Transverse colon (tissue), 4 donors: ENCODE results near the gene NME9. TPM values are rescaled to one million over a fixed set of nuclear protein-coding genes. Genes with fewer than 3 reads are reported as not detected.

Source experiments
- DNase-seq: peaks from one replicate; pipeline ENCODE4 v3.0.0-alpha.2; 2019
- H3K27ac ChIP-seq, 4 donors: fragments of 200-600 bp; sonication (generic); 2 replicates each; pipeline ENCODE4 v1.5.1; 2016 to 2018; ENCODE audit warnings: inconsistent platforms in 4 of 4
- H3K27me3 ChIP-seq: fragments of 200-600 bp; sonication (generic); 2 replicates; pipeline ENCODE4 v1.5.1; 2017; ENCODE audit warnings: inconsistent platforms
- H3K36me3 ChIP-seq, 4 donors: fragments of 200-600 bp; sonication (generic); 2 replicates each; pipeline ENCODE4 v1.5.1; 2017 to 2019; ENCODE audit warnings: inconsistent platforms in 4 of 4
- H3K4me1 ChIP-seq, 4 donors: fragments of 200-600 bp; sonication (generic); 2 replicates each; pipeline ENCODE4 v1.5.1; 2017 to 2020; ENCODE audit warnings: inconsistent platforms in 4 of 4
- H3K4me3 ChIP-seq, 4 donors: fragments of 200-600 bp; sonication (generic); 1 replicate in 1 of 4; 2 replicates in 3 of 4; pipeline versions ENCODE4 v1.5.1 to v1.6.1; 2017 to 2019; ENCODE audit warnings: inconsistent platforms in 4 of 4
- H3K9me3 ChIP-seq, 2 donors: fragments of 200-600 bp; sonication (generic); 2 replicates each; pipeline ENCODE4 v1.5.1; 2017 to 2019; ENCODE audit warnings: inconsistent platforms in 2 of 2
- EP300 ChIP-seq: sonication (generic); formaldehyde crosslinking; IDR thresholded peaks from one replicate; pipeline ENCODE4 v1.6.1; 2017; ENCODE audit warnings: antibody characterized with exemption, low read depth
- POLR2A ChIP-seq: fragments of 450-650 bp; IDR thresholded peaks from one replicate; pipeline ENCODE4 v1.6.1; 2016; ENCODE audit warnings: antibody characterized with exemption, mild to moderate bottlenecking, moderate library complexity
- POLR2AphosphoS5 ChIP-seq, 3 donors: sonication (generic); formaldehyde crosslinking; IDR thresholded peaks; one replicate each; pipeline ENCODE4 v1.6.1; 2016; ENCODE audit warnings: antibody characterized with exemption in 3 of 3
- WGBS, 2 donors: methylation state at CpG; one replicate each; pipeline ENCODE4 v1.1.5; 2018; ENCODE audit warnings: low coverage in 1 of 2; 5-methylcytosine and 5-hydroxymethylcytosine counted together
- in situ Hi-C, 4 donors: fragments of 200-750 bp; cut with MboI; loops; one replicate each; pipeline versions ENCODE4 v1.15.0 to v1.15.1; 2017; ENCODE audit warnings: low sequenced_read_pairs in 3 of 4, low pct_ligation_motif_present in 1 of 4, low pct_unique_long_range_greater_than_20kb in 1 of 4
- intact Hi-C: fragments of 100-400 bp; cut with DNase I; formaldehyde crosslinking; loops from one replicate; pipeline ENCODE4 v1.15.1; 2023; ENCODE audit warnings: low total_unique reads
- total RNA-seq, 4 donors: library from RNA; depleted of rRNA; stranded (reverse); fragments of >200 nt; gene quantifications; one replicate each; pipeline ENCODE4 v1.1.0, GENCODE V29; 2016
- TF ChIP-seq, protein P1 (sequence below), 5 experiments: fragments of 200-600 bp in 3 of 5; fragments of 450-650 bp in 2 of 5; sonication (generic) in 3 of 5; IDR thresholded peaks; 1 replicate in 2 of 5; 2 replicates in 3 of 5; pipeline ENCODE4 v1.5.1; 2016 to 2017; ENCODE audit warnings: antibody characterized with exemption in 5 of 5, inconsistent platforms in 3 of 5, mild to moderate bottlenecking in 2 of 5, moderate library complexity in 1 of 5

NME9 gene
- total RNA-seq, 4 donors from 2014 or later: not detected

DNA sequence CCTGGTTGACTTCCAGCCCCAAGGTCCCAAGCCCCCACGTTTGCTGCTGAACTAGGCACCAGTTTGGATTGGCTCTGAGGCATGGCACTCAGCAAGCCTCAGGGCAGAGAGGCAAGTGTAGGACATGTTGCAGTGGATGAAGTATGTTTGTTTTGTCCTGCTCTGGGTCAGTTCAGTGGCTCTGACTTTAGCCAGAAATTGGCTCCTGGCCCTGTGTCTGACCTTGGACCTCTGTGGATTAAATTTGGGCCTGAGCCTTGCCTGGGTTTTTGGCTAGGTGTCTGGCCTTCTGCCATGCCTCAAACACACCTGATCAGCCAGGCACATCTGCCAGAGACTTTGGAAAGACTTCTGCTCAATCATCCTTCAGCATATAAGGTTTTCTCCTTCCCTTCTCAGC, 15.1 kb upstream of the NME9 start:
- Histone ChIP-seq H3K27ac (no peak overlapping the region), H3K4me1 (peaks cover 0 to 13% (median 2%) of the 10 kb centered on the region in 4 donors), H3K27me3 (peaks cover 9% of the 10 kb centered on the region), H3K9me3 (no peaks in the 10 kb centered on the region), H3K4me3 (no peak overlapping the region), H3K36me3 (no peaks in the 10 kb centered on the region)
- 60% methylated on average over 1 of the region's 1 CpG; no CpG with 5 or more reads in 1 of the 2 donors for WGBS, 2 donors
- DNase-seq: no peak
- intact Hi-C loops: loop anchor here (5.0 kb wide), 1 partner anchor 1003 kb away; no protein-coding TSS in a partner anchor
- TF ChIP-seq, protein P1, sequence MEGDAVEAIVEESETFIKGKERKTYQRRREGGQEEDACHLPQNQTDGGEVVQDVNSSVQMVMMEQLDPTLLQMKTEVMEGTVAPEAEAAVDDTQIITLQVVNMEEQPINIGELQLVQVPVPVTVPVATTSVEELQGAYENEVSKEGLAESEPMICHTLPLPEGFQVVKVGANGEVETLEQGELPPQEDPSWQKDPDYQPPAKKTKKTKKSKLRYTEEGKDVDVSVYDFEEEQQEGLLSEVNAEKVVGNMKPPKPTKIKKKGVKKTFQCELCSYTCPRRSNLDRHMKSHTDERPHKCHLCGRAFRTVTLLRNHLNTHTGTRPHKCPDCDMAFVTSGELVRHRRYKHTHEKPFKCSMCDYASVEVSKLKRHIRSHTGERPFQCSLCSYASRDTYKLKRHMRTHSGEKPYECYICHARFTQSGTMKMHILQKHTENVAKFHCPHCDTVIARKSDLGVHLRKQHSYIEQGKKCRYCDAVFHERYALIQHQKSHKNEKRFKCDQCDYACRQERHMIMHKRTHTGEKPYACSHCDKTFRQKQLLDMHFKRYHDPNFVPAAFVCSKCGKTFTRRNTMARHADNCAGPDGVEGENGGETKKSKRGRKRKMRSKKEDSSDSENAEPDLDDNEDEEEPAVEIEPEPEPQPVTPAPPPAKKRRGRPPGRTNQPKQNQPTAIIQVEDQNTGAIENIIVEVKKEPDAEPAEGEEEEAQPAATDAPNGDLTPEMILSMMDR (IDR thresholded peaks at IDR 0.05): no peak
- TF ChIP-seq EP300: no peak
- no peak for TF ChIP-seq POLR2AphosphoS5 (IDR thresholded peaks at IDR 0.05)
- TF ChIP-seq POLR2A: no peak
- in situ Hi-C loops: no loop called here

DNA sequence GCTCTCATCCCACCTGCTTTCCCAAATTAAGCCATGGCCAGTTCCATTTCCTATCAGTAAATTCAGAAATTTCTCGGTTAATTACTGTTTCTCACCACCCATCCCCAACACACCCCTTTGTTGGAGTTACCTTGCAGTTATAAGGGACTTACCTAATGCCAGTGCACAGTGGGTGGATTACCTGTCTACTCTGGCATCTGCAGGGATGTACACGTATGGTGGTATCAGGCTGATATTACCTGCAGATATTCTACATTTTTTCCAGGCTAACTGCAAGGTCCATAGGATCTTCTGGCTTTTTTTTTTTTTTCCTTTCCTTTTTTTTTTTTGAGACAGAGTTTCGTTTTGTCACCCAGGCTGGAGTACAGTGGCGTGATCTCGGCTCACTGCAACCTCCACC, 10.9 kb upstream of the NME9 start:
- Histone ChIP-seq H3K27me3 (no peaks in the 10 kb centered on the region), H3K4me1 (no peaks in the 10 kb centered on the region), H3K9me3 (no peaks in the 10 kb centered on the region), H3K4me3 (no peak overlapping the region), H3K27ac (no peak overlapping the region), H3K36me3 (no peaks in the 10 kb centered on the region)
- WGBS, 2 donors: 76 to 77% methylated on average over 2 to 5 of the region's 5 CpGs
- DNase-seq: no peak
- no peak for TF ChIP-seq EP300
- no peak for TF ChIP-seq POLR2AphosphoS5 (IDR thresholded peaks at IDR 0.05)
- no peak for TF ChIP-seq POLR2A
- TF ChIP-seq, protein P1 (IDR thresholded peaks at IDR 0.05): no peak
- intact Hi-C loops: no loop called here
- in situ Hi-C loops: no loop called here

DNA sequence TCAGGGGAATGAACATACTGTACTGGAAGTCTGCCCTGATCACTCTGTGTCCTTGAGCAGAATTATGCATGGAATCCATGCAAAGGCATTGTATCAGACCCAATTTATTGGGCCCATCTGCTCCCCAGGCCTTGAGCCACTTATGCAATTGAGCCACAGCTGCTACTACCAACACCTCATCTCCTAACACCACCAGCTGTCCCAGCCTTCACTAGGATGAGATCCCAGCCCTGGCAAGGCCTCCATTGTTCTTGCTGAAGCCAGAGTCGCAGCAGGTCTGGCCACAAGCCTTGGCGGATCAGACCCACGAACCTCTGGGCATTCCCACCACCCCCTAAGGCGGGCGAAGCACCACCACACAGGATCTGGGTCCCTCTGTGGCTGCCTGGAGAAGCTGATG, 9.2 kb upstream of the NME9 start:
- Histone ChIP-seq H3K4me3 (no peak overlapping the region), H3K4me1 (no peaks in the 10 kb centered on the region), H3K27me3 (no peaks in the 10 kb centered on the region), H3K36me3 (no peaks in the 10 kb centered on the region), H3K27ac (no peak overlapping the region), H3K9me3 (no peaks in the 10 kb centered on the region)
- no peak for DNase-seq
- in situ Hi-C loops: loop anchor here in 1 of 4 donors (10.0 kb wide), 1 partner anchor 256 kb away; the partner anchor contains the start of gene CEP70
- TF ChIP-seq EP300 (no peak), POLR2A (no peak), POLR2AphosphoS5 (IDR thresholded peaks at IDR 0.05) (no peak)
- TF ChIP-seq, protein P1 (IDR thresholded peaks at IDR 0.05): no peak
- 81% methylated on average over 5 of the region's 5 CpGs; no CpG with 5 or more reads in 1 of the 2 donors for WGBS, 2 donors
- intact Hi-C loops: no loop called here

DNA sequence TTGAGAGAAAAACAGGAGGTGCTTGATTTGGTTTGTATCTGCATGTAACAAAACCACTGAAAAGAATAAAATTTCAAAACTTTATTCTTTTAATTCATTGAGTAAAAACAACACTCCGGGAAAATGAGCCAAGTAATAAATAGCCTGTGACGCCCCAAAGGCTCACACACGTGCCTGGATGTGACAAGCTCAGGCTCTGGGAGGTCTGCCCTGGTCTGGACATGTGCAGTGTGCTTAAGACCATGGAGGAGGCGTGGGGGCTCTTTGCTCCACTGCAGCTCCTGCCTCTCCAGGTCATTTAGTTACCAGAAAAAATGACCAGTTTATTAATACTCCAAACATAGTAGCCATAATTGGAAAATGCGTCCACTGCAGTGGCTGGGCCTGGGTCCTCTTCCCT, 8.6 kb upstream of the NME9 start:
- no peak for TF ChIP-seq EP300
- no peak for TF ChIP-seq POLR2A
- TF ChIP-seq POLR2AphosphoS5 (IDR thresholded peaks at IDR 0.05): no peak
- TF ChIP-seq, protein P1 (IDR thresholded peaks at IDR 0.05): no peak
- Histone ChIP-seq H3K9me3 (no peaks in the 10 kb centered on the region), H3K4me1 (no peaks in the 10 kb centered on the region), H3K36me3 (no peaks in the 10 kb centered on the region), H3K27ac (no peak overlapping the region), H3K4me3 (no peak overlapping the region), H3K27me3 (no peaks in the 10 kb centered on the region)
- WGBS, 2 donors: 45 to 57% methylated on average over 5 of the region's 5 CpGs
- intact Hi-C loops: no loop called here
- no peak for DNase-seq
- in situ Hi-C loops: loop anchor here in 1 of 4 donors (10.0 kb wide), 1 partner anchor 257 kb away; the partner anchor contains the start of gene CEP70
